Activated CD4-positive, alpha-beta T cell treated with anti-CD3 and anti-CD28 coated beads for 24 hours (primary cell): ENCODE measurements around the gene CD300LD.

ENCODE experiments used
- DNase-seq, 2 donors: peaks; one replicate each; pipeline ENCODE4 v3.0.0-alpha.2; 2020; ENCODE audit warnings: low read depth in 2 of 2

The CD300LD gene

DNA sequence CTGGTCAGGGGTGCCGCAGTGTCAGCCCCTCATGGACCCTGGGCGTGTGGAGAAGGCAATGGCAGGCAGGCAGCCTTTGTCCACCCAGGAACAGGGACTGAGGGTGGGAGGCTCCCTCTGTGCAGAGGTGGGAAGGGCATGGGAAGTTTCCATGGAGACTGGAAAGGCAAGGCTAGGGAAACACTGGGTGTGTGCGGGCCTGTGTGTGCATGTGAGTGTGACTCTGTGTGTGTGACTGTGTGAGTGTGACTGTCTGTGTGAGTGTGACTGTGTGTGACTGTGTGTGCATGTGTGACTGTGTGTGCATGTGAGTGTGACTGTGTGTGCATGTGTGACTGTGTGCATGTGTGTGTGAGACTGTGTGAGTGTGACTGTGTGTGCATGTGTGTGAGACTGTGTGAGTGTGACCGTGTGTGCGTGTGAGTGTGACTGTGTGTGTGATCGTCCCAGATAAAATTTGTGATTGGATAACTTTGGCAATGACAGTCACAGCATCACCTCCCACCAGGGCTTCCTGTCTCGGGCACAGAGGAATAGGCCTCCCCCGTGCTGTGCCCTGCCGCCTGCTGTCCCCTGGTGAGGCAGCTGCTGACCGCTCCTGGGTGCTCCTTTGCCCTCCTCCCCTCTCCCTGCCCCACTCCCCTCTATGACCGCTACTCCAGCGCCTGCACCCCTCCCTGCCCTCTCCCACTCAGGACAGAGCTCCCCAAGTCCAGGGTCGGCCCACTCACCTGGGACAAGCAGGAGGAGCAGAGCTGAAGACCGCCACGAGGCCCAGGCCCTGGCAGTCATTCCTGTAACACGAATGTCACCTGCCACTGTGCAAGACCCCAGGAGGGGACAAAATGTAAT, 46.9 kb downstream of the CD300LD start:
- no peak for DNase-seq

DNA sequence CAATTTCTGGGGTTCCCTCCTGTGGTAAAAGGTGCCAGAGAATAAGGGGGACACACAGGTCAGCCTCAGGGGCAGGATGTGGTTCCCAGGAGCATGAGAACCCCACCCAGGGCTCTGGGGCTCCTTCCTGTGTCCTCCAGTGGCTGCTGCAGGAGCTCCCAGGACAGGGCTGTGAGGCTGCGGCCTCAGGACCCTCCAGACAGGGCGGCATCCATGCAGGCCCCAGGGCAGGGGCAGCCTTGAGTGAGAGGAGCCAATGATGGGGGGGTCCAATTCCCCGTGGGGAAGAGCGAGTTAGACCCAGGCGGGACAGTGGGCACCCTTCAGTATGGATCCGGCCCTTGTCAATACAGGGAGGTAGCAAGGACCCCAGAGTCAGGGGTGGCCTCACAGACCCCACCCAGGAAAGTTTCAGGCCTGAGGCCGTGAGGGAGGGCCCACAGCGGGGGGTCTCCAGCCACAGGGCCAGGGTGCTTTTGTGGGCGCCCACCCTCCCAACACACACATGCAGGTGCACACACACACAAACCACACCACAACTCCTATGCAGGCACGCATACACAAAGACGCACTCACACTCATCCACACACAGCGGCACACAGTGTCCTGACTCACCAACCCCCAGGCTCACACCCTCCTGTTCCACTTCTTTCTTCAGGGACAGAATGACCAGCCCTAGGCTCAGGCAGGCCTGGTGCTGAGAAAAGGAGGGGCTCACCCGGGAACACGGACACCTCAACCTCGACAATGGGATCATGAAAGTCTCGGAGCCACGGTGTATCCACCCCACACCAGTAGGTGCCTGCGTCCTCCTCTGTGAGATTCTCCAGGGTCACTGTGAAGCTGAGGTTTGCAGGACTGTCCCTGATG, 48.0 kb downstream of the CD300LD start:
- no peak for DNase-seq

DNA sequence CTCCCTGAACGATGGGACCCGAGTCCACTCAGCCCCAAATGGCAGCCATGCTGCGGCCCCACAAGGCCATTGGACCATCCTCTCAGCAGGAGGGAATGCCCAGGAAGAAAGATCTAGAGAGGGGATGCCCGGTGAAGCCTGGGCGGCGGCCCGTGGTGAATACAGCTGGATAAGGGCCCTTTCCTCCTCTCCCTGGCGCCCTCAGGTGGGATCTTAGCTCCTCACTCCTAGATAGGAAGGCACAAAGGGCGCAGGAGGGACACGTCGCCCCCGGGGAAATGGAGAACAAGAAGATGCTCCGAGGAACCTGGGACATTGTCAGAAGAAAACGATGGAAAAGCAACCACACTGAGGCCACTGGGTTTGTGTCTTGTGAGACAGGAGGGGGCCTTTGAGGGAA, 48.7 kb downstream of the CD300LD start:
- no peak for DNase-seq

DNA sequence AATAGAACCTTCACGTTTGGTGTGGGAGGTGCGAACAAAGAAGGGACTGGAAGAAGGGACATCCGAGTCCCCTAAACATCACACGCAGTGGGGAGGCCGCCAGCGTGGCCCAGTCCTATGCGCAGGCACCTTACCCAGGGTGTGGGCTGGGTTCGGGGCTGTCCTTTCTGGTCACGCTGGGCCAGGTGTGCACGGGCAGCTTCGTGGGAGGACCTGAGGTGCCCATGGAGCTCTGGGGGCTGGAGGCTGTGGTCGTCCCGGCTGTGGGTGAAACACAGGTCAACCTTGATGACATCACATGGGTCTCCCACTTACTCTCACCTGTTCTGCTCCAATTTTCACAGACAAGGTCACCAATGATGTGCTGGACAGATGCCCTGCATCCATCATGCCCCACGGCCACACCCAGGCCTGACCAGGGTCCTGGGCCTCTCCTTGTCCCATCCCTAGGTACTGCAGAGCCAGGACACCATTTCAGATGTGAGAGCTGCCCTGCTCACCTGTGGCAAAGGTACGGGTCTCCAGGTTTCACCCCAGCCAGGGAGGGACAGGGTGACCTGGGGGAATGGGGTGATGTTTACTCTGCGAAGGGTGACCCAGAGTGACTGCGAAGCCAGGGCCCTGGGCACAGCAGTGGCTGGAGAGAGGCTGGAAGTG, 49.2 kb downstream of the CD300LD start:
- DNase-seq = no peak

DNA sequence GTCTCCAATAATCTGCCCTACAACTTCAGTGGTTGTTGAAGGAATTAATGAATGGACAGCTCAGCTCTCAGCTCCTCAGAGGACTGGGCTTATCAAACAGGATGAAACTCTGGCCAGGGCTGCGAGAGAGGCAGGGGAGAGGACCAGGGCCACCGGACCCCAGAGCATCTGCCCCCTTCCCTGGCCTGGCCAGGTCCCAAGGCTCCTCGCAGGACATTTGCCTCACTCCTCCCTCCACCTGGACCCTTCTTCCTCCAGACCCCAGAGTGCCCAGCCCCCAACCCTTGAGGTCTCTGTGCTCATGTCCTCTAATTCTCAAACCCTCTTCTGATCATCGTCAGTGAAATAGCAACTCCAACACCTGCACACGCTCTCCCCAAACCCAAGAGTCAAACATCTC, 49.9 kb downstream of the CD300LD start:
- DNase-seq = no peak

DNA sequence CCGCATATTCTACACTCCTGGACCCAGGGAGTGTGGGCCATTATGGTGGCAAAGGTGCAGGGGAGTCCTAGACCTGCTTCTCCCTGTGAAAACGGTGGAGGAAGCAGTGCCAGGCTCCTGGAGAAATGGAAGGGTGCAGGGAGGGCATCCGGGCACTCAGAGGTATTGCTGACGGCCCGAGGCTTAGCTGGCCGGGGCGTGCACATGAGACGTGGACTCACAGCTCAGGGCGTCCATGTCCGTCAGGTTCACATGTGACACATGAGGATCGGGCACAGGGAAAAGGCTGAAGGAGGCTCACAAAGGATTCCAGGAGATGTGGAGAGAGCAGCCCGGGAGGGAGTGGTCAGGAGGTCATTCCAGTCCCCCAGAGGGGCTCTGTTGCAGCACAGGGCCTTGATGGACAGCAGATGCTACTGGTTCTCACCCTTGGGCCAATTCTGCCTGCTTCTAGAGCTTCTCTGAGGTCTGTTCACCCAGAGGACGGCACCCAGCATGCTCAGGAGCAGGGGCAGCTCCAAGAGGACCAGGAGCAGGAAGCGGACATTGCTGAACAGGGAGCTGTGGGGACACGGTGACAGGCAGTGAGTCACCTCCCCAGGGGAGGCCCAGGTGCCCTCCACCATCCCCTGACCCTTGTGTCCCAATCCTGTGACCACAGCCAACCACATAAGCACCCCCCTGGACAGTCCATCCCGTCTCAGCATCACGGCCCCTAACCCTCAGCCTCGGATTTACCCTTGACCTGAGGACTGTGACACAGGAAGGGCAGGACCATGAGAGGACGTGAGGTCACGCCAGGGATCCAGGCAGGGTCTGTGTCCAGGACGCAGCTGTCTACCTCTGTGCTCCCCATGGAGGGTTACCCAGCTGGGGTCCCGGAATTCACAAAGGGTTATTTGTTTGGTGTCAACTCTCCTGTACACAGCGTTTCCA, 50.6 kb downstream of the CD300LD start:
- no peak for DNase-seq

DNA sequence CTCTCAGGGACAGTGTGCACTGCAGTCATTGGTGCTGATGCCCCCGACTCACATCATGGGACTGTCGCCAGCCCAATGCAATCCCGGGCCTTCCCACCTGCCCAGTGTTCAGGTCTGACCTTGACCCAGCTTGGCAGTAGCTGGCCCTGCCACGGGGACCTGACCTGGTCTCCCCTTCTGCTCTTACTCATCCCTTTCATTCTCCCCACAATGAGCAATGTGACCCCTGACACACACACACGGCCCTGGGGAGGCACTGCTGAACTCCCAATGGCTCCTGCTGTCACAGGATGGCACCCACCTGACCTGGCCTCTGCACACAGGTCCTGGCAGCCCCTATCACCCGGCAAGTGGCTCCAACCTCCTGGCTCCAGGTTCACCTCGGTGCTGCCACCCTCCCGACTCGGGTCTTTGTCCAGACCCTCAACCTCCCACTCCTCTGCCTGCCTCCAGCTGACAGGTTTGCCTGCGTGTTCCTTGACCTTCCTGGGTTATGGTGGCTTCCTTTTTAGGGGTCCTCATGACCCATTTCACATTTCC, 52.7 kb downstream of the CD300LD start:
- no peak for DNase-seq

DNA sequence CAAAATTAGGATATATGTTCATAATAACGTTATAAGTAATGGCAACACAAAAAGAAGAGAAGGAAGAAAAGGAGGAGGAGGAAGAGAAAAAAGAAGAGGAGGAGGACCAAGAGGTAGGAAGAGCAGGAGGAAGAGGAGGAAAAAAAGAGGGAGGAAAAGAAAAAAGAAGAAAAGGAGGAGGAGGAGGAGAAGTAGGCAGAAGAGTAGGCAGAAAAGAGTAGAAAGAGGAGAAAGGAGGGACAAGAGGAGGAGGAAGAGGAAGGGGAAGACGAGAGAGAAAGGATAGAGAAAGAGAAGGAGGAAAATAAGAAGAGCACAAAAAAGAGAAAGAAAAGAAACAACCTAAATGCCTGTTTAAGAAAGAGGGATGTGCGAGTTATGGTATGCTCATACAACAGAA, 55.2 kb downstream of the CD300LD start:
- DNase-seq = no peak

DNA sequence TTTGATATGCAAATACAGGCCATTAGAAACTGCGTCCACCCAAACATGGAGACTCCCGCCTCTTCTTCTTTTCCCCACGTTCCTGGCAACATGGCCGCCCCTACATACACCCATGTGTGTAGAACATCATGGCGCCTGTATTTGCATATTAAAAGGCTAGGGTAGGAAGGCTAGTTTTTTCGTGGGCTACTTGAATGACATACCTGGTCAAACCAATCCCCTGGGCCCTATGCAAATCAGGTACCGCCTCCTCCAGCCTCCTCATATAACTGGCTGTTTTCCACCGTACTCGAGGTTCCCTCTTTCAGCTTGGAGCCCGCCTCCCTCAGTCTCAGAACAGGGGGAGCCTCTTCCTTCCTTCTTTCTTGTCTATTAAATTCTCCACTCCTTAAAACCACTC, 60.0 kb downstream of the CD300LD start:
- no peak for DNase-seq

DNA sequence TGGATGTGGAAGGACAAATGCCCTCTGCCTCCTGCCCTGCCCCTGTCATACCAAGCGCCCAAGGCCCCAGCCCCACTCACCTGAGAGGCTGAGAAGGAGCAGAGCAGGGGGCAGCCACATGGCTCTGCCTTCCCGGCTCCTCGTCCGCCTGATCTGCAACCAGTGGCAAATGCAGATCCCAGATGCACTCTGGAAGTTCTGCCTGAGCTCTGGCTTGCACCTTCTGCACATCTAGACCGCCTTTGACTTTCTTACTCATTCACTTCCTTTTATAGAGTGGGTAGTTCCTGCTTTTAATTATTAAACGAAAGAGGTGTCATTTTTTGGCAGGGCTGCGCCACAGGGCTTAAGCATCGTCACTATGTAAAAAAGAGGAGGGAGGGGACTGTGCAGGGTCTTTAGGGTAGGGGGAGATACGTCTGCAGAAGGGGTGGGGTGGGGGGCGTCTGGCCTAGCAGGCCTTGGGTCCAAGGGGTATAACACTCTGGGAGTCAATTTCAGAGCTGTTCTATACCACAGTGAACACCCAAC, 60.8 kb downstream of the CD300LD start, which contains the start of gene CD300LB:
CD300LB (minus strand) TSS at position 245 of the 531 bp plus-strand sequence; CDS start at position 120, 125 bp downstream.
- no peak for DNase-seq

DNA sequence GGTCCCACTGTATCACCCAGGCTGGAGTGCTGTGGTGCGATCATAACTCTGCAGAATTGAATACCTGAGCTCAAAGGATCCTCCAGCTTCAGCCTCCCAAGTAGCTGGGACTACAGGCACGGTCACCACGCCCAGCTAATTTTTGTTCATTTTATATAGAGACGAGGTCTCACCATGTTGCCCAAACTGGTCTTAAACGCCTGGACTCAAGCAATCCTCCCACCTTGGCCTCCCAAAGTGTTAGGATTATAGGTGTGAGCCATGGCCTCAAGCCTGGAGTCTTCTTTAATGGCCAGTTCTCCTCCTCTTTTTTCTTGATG, 61.3 kb downstream of the CD300LD start:
- DNase-seq = no peak
